WTC11 (cell line): Measurements from ENCODE around the gene ARIH2. TPM values are rescaled to one million over a fixed set of nuclear protein-coding genes. Genes with fewer than 3 reads are reported as not detected.
A peak's percentile ranks its signal among the peaks of the same experiment; 100 is the strongest.

Experiments used
- ELF4 ChIP-seq: sonication (generic); formaldehyde crosslinking; IDR thresholded peaks from 2 replicates; pipeline ENCODE4 v1.8.1; 2022; ENCODE audit warnings: low read depth, mild to moderate bottlenecking, moderate library complexity, missing genetic modification reagents
- EMX1 ChIP-seq: fragments of 250-450 bp; sonication (Bioruptor Pico); IDR thresholded peaks from 2 replicates; pipeline ENCODE4 v1.8.0; 2021; ENCODE audit warnings: mild to moderate bottlenecking
- ESRRA ChIP-seq: sonication (generic); formaldehyde crosslinking; IDR thresholded peaks from 2 replicates; pipeline ENCODE4 v1.8.1; 2022; ENCODE audit warnings: mild to moderate bottlenecking, missing genetic modification reagents, borderline replicate concordance
- GABPB1 ChIP-seq: sonication (generic); formaldehyde crosslinking; IDR thresholded peaks from 2 replicates; pipeline ENCODE4 v1.8.1; 2023; ENCODE audit warnings: mild to moderate bottlenecking, missing genetic modification reagents
- GTF2I ChIP-seq: fragments of 250-450 bp; sonication (Bioruptor Pico); conservative IDR thresholded peaks from 2 replicates; pipeline ENCODE4 v1.4.0; 2021; ENCODE audit warnings: mild to moderate bottlenecking
- KAT7 ChIP-seq: sonication (generic); formaldehyde crosslinking; IDR thresholded peaks from 2 replicates; pipeline ENCODE4 v1.8.1; 2023; ENCODE audit warnings: missing genetic modification reagents, mild to moderate bottlenecking, borderline replicate concordance
- MYBL2 ChIP-seq: sonication (generic); formaldehyde crosslinking; IDR thresholded peaks from 2 replicates; pipeline ENCODE4 v1.8.1; 2023; ENCODE audit warnings: mild to moderate bottlenecking, moderate library complexity, missing genetic modification reagents
- NFATC4 ChIP-seq: fragments of 250-450 bp; sonication (Bioruptor Pico); IDR thresholded peaks from 2 replicates; pipeline ENCODE4 v1.9.0; 2021; ENCODE audit warnings: mild to moderate bottlenecking
- NFYB ChIP-seq: sonication (generic); formaldehyde crosslinking; conservative IDR thresholded peaks from 2 replicates; pipeline ENCODE4 v1.8.0; 2022; ENCODE audit warnings: low read depth, missing genetic modification reagents
- SMAD4 ChIP-seq: sonication (generic); formaldehyde crosslinking; IDR thresholded peaks from 2 replicates; pipeline ENCODE4 v1.8.0; 2022; ENCODE audit warnings: mild to moderate bottlenecking, missing genetic modification reagents
- SOX15 ChIP-seq: fragments of 250-450 bp; sonication (Bioruptor Pico); IDR thresholded peaks from 2 replicates; pipeline ENCODE4 v1.9.0; 2021; ENCODE audit warnings: mild to moderate bottlenecking
- ZBTB21 ChIP-seq: sonication (generic); formaldehyde crosslinking; IDR thresholded peaks from 2 replicates; pipeline ENCODE4 v1.8.1; 2023; ENCODE audit warnings: mild to moderate bottlenecking, missing genetic modification reagents, borderline replicate concordance
- ZNF232 ChIP-seq: sonication (generic); formaldehyde crosslinking; IDR thresholded peaks from 2 replicates; pipeline ENCODE4 v1.8.0; 2022; ENCODE audit warnings: mild to moderate bottlenecking, missing genetic modification reagents
- ZNF423 ChIP-seq: fragments of 250-450 bp; sonication (Bioruptor Pico); IDR thresholded peaks from 2 replicates; pipeline ENCODE4 v2.1.2; 2022; ENCODE audit warnings: mild to moderate bottlenecking, moderate library complexity
- total RNA-seq: library from RNA; stranded (reverse); gene quantifications from 3 replicates; pipeline ENCODE4 v1.2.3, GENCODE V29; 2021
- TF ChIP-seq, protein P1 (sequence below): sonication (generic); formaldehyde crosslinking; IDR thresholded peaks from 2 replicates; pipeline ENCODE4 v1.8.1; 2022; ENCODE audit warnings: low read depth, missing genetic modification reagents, borderline replicate concordance
- TF ChIP-seq, protein P2 (sequence below): sonication (generic); formaldehyde crosslinking; IDR thresholded peaks from 2 replicates; pipeline ENCODE4 v1.8.0; 2022; ENCODE audit warnings: missing genetic modification reagents
- TF ChIP-seq, protein P3 (sequence below): sonication (generic); formaldehyde crosslinking; conservative IDR thresholded peaks from 2 replicates; pipeline ENCODE4 v1.8.1; 2022; ENCODE audit warnings: mild to moderate bottlenecking, missing genetic modification reagents
- TF ChIP-seq, protein P4 (sequence below): sonication (generic); formaldehyde crosslinking; IDR thresholded peaks from 2 replicates; pipeline ENCODE4 v1.8.0; 2023; ENCODE audit warnings: mild to moderate bottlenecking, missing genetic modification reagents
- TF ChIP-seq, protein P5 (sequence below): fragments of 250-450 bp; sonication (Bioruptor Pico); IDR thresholded peaks from 2 replicates; pipeline ENCODE4 v1.9.0; 2021; ENCODE audit warnings: mild to moderate bottlenecking, borderline replicate concordance
- TF ChIP-seq, protein P6 (sequence below): sonication (generic); formaldehyde crosslinking; IDR thresholded peaks from 2 replicates; pipeline ENCODE4 v1.8.1; 2022; ENCODE audit warnings: low read depth, mild to moderate bottlenecking, moderate library complexity, missing genetic modification reagents, borderline replicate concordance
- TF ChIP-seq, protein P7 (sequence below): fragments of 250-450 bp; sonication (Bioruptor Pico); IDR thresholded peaks from 2 replicates; pipeline ENCODE4 v1.8.0; 2021; ENCODE audit warnings: mild to moderate bottlenecking
- TF ChIP-seq, protein P8 (sequence below): fragments of 250-450 bp; sonication (Bioruptor Pico); IDR thresholded peaks from 2 replicates; pipeline ENCODE4 v2.1.2; 2022; ENCODE audit warnings: mild to moderate bottlenecking, moderate library complexity

Gene ARIH2
- total RNA-seq, 1 experiment from 2014 or later: 134 TPM

DNA sequence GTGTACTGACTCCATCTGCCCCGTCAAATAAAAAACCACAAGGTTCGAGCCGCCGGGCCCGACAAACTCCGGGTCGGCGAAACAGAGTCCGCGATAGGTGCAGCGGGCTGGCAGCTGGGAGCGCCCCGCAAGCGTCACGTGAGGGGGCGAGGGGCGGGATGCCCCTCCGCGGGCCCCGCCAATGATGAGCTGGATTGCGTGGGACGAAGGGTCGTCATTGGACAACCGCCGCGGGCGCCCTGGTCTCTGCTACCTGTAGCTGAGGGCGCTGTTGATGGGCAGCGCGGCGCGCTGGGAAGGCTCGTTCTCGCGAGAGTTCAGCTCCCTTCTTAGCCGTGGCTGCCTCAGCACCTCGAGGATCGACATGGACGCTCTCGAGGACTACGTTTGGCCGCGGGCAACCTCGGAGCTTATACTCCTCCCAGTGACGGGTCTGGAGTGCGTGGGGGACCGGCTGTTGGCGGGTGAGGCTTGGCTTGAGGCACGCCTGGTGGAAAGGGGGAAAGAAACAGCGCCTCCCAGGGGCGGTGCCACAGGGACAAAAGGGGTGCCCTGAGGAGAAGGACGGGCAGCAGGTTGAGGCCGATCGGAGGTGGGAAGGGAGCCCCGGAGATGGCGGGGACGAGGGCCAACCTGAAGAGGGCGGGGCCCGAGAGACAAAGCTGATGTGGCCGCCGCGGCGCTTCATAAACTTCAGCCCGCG is 88.6 kb downstream of the ARIH2 start, which contains the start of gene WDR6 (continued):
- TF ChIP-seq, protein P1, sequence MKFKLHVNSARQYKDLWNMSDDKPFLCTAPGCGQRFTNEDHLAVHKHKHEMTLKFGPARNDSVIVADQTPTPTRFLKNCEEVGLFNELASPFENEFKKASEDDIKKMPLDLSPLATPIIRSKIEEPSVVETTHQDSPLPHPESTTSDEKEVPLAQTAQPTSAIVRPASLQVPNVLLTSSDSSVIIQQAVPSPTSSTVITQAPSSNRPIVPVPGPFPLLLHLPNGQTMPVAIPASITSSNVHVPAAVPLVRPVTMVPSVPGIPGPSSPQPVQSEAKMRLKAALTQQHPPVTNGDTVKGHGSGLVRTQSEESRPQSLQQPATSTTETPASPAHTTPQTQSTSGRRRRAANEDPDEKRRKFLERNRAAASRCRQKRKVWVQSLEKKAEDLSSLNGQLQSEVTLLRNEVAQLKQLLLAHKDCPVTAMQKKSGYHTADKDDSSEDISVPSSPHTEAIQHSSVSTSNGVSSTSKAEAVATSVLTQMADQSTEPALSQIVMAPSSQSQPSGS (CRISPR knock-in tag): no peak
- TF ChIP-seq EMX1 (peak; percentile 46; the same call in 1 of the 2 replicates), ESRRA (CRISPR knock-in tag) (peak; percentile 48; the same call in 1 of the 2 replicates), ZNF232 (CRISPR knock-in tag) (peak; percentile 85; the same call in 1 of the 2 replicates), GABPB1 (CRISPR knock-in tag) (peak; percentile 82), GTF2I (CRISPR knock-in tag) (no peak), ELF4 (CRISPR knock-in tag) (no peak), SOX15 (CRISPR knock-in tag) (no peak), NFATC4 (CRISPR knock-in tag) (0 out of 2 replicates have a peak, but pooled peaks have one; percentile 81), ZNF423 (peak; percentile 13; the same call in 1 of the 2 replicates), SMAD4 (no peak), KAT7 (CRISPR knock-in tag) (peak; percentile 84; the same call in 1 of the 2 replicates), MYBL2 (CRISPR knock-in tag) (peak; percentile 49; the same call in 1 of the 2 replicates), NFYB (peak; percentile 89), ZBTB21 (CRISPR knock-in tag) (peak; percentile 21; the same call in 1 of the 2 replicates)
- TF ChIP-seq, protein P2, sequence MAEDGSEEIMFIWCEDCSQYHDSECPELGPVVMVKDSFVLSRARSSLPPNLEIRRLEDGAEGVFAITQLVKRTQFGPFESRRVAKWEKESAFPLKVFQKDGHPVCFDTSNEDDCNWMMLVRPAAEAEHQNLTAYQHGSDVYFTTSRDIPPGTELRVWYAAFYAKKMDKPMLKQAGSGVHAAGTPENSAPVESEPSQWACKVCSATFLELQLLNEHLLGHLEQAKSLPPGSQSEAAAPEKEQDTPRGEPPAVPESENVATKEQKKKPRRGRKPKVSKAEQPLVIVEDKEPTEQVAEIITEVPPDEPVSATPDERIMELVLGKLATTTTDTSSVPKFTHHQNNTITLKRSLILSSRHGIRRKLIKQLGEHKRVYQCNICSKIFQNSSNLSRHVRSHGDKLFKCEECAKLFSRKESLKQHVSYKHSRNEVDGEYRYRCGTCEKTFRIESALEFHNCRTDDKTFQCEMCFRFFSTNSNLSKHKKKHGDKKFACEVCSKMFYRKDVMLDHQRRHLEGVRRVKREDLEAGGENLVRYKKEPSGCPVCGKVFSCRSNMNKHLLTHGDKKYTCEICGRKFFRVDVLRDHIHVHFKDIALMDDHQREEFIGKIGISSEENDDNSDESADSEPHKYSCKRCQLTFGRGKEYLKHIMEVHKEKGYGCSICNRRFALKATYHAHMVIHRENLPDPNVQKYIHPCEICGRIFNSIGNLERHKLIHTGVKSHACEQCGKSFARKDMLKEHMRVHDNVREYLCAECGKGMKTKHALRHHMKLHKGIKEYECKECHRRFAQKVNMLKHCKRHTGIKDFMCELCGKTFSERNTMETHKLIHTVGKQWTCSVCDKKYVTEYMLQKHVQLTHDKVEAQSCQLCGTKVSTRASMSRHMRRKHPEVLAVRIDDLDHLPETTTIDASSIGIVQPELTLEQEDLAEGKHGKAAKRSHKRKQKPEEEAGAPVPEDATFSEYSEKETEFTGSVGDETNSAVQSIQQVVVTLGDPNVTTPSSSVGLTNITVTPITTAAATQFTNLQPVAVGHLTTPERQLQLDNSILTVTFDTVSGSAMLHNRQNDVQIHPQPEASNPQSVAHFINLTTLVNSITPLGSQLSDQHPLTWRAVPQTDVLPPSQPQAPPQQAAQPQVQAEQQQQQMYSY: no peak
- TF ChIP-seq, protein P3, sequence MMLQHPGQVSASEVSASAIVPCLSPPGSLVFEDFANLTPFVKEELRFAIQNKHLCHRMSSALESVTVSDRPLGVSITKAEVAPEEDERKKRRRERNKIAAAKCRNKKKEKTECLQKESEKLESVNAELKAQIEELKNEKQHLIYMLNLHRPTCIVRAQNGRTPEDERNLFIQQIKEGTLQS (CRISPR knock-in tag): no peak
- TF ChIP-seq, protein P4, sequence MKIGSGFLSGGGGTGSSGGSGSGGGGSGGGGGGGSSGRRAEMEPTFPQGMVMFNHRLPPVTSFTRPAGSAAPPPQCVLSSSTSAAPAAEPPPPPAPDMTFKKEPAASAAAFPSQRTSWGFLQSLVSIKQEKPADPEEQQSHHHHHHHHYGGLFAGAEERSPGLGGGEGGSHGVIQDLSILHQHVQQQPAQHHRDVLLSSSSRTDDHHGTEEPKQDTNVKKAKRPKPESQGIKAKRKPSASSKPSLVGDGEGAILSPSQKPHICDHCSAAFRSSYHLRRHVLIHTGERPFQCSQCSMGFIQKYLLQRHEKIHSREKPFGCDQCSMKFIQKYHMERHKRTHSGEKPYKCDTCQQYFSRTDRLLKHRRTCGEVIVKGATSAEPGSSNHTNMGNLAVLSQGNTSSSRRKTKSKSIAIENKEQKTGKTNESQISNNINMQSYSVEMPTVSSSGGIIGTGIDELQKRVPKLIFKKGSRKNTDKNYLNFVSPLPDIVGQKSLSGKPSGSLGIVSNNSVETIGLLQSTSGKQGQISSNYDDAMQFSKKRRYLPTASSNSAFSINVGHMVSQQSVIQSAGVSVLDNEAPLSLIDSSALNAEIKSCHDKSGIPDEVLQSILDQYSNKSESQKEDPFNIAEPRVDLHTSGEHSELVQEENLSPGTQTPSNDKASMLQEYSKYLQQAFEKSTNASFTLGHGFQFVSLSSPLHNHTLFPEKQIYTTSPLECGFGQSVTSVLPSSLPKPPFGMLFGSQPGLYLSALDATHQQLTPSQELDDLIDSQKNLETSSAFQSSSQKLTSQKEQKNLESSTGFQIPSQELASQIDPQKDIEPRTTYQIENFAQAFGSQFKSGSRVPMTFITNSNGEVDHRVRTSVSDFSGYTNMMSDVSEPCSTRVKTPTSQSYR: peak; percentile 52; the same call in 1 of the 2 replicates
- TF ChIP-seq, protein P5, sequence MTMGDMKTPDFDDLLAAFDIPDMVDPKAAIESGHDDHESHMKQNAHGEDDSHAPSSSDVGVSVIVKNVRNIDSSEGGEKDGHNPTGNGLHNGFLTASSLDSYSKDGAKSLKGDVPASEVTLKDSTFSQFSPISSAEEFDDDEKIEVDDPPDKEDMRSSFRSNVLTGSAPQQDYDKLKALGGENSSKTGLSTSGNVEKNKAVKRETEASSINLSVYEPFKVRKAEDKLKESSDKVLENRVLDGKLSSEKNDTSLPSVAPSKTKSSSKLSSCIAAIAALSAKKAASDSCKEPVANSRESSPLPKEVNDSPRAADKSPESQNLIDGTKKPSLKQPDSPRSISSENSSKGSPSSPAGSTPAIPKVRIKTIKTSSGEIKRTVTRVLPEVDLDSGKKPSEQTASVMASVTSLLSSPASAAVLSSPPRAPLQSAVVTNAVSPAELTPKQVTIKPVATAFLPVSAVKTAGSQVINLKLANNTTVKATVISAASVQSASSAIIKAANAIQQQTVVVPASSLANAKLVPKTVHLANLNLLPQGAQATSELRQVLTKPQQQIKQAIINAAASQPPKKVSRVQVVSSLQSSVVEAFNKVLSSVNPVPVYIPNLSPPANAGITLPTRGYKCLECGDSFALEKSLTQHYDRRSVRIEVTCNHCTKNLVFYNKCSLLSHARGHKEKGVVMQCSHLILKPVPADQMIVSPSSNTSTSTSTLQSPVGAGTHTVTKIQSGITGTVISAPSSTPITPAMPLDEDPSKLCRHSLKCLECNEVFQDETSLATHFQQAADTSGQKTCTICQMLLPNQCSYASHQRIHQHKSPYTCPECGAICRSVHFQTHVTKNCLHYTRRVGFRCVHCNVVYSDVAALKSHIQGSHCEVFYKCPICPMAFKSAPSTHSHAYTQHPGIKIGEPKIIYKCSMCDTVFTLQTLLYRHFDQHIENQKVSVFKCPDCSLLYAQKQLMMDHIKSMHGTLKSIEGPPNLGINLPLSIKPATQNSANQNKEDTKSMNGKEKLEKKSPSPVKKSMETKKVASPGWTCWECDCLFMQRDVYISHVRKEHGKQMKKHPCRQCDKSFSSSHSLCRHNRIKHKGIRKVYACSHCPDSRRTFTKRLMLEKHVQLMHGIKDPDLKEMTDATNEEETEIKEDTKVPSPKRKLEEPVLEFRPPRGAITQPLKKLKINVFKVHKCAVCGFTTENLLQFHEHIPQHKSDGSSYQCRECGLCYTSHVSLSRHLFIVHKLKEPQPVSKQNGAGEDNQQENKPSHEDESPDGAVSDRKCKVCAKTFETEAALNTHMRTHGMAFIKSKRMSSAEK: no peak
- TF ChIP-seq, protein P6, sequence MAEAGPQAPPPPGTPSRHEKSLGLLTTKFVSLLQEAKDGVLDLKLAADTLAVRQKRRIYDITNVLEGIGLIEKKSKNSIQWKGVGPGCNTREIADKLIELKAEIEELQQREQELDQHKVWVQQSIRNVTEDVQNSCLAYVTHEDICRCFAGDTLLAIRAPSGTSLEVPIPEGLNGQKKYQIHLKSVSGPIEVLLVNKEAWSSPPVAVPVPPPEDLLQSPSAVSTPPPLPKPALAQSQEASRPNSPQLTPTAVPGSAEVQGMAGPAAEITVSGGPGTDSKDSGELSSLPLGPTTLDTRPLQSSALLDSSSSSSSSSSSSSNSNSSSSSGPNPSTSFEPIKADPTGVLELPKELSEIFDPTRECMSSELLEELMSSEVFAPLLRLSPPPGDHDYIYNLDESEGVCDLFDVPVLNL (CRISPR knock-in tag): no peak
- TF ChIP-seq, protein P7, sequence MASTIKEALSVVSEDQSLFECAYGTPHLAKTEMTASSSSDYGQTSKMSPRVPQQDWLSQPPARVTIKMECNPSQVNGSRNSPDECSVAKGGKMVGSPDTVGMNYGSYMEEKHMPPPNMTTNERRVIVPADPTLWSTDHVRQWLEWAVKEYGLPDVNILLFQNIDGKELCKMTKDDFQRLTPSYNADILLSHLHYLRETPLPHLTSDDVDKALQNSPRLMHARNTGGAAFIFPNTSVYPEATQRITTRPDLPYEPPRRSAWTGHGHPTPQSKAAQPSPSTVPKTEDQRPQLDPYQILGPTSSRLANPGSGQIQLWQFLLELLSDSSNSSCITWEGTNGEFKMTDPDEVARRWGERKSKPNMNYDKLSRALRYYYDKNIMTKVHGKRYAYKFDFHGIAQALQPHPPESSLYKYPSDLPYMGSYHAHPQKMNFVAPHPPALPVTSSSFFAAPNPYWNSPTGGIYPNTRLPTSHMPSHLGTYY (CRISPR knock-in tag): 0 out of 2 replicates have a peak, but pooled peaks have one; percentile 27
- TF ChIP-seq, protein P8, sequence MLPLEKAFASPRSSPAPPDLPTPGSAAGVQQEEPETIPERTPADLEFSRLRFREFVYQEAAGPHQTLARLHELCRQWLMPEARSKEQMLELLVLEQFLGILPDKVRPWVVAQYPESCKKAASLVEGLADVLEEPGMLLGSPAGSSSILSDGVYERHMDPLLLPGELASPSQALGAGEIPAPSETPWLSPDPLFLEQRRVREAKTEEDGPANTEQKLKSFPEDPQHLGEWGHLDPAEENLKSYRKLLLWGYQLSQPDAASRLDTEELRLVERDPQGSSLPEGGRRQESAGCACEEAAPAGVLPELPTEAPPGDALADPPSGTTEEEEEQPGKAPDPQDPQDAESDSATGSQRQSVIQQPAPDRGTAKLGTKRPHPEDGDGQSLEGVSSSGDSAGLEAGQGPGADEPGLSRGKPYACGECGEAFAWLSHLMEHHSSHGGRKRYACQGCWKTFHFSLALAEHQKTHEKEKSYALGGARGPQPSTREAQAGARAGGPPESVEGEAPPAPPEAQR: no peak
